HUES6 (cell line): ENCODE measurements around the gene ESR1.
"Not testable (repeated sequence)": the region's sequence is repeated elsewhere in the genome, so short reads cannot be mapped to it uniquely, and the experiment has no call there.

Experiments used
- H3K27ac ChIP-seq: 2 replicates; pipeline ENCODE4 v1.7.0; 2013; ENCODE audit warnings: low read depth, mild to moderate bottlenecking, low read length, inconsistent platforms
- H3K27me3 ChIP-seq: 2 replicates; pipeline ENCODE4 v1.6.1; 2013; ENCODE audit warnings: low read length; ENCODE audit not compliant: control insufficient read depth, insufficient read depth
- H3K36me3 ChIP-seq: 2 replicates; pipeline ENCODE4 v1.6.1; 2013; ENCODE audit warnings: low read length; ENCODE audit not compliant: control insufficient read depth, insufficient read depth
- H3K4me1 ChIP-seq: 2 replicates; pipeline ENCODE4 v1.6.1; 2013; ENCODE audit warnings: low read length; ENCODE audit not compliant: control insufficient read depth, insufficient read depth
- H3K4me3 ChIP-seq: 2 replicates; pipeline ENCODE4 v1.5.1; 2013; ENCODE audit warnings: low read depth, low read length
- H3K9ac ChIP-seq: one replicate; pipeline ENCODE4 v1.6.1; 2013; ENCODE audit warnings: mild to moderate bottlenecking, low read length
- H3K9me3 ChIP-seq: 2 replicates; pipeline ENCODE4 v1.6.1; 2013; ENCODE audit warnings: low read depth, low read length; ENCODE audit not compliant: control insufficient read depth, insufficient read depth

Gene ESR1

GRCh38 chr6:152023613-152024012, 216.1 kb downstream of the ESR1 start:
- H3K9ac ChIP-seq = no peak overlapping the region
- no peaks in the 10 kb centered on the region for H3K4me1 ChIP-seq
- no peak overlapping the region for H3K27ac ChIP-seq
- H3K27me3 ChIP-seq = no peaks in the 10 kb centered on the region
- H3K36me3 ChIP-seq = no peaks in the 10 kb centered on the region
- 0 out of 2 replicates have a peak, but pooled peaks cover 7% of the 10 kb centered on the region for H3K9me3 ChIP-seq
- H3K4me3 ChIP-seq = no peak overlapping the region

GRCh38 chr6:152026291-152026690, 218.8 kb downstream of the ESR1 start:
- Histone ChIP-seq H3K9me3 (0 out of 2 replicates have a peak, but pooled peaks cover 5% of the 10 kb centered on the region), H3K9ac (no peak overlapping the region), H3K27ac (no peak overlapping the region), H3K4me1 (no peaks in the 10 kb centered on the region), H3K27me3 (no peaks in the 10 kb centered on the region), H3K36me3 (no peaks in the 10 kb centered on the region), H3K4me3 (no peak overlapping the region)

GRCh38 chr6:152026744-152027143, 219.3 kb downstream of the ESR1 start:
- not testable (repeated sequence) for H3K9me3 ChIP-seq, H3K4me1 ChIP-seq, H3K27me3 ChIP-seq, H3K36me3 ChIP-seq, H3K9ac ChIP-seq, H3K4me3 ChIP-seq, H3K27ac ChIP-seq

GRCh38 chr6:152033765-152034164, 226.3 kb downstream of the ESR1 start:
- not testable (repeated sequence) for H3K27ac ChIP-seq, H3K36me3 ChIP-seq

GRCh38 chr6:152034631-152035030, 227.1 kb downstream of the ESR1 start:
- Histone ChIP-seq H3K9me3 (no peaks in the 10 kb centered on the region), H3K9ac (no peak overlapping the region), H3K27ac (no peak overlapping the region), H3K4me1 (no peaks in the 10 kb centered on the region), H3K27me3 (no peaks in the 10 kb centered on the region), H3K36me3 (no peaks in the 10 kb centered on the region), H3K4me3 (no peak overlapping the region)

More at GRCh38 chr6:152033765-152034164, 226.3 kb downstream of the ESR1 start:
- H3K4me3 ChIP-seq, H3K27me3 ChIP-seq, H3K4me1 ChIP-seq, H3K9me3 ChIP-seq, H3K9ac ChIP-seq: not testable (repeated sequence)

GRCh38 chr6:152046118-152046517, 238.6 kb downstream of the ESR1 start:
- Histone ChIP-seq H3K36me3 (no peaks in the 10 kb centered on the region), H3K4me3 (no peak overlapping the region), H3K27ac (no peak overlapping the region), H3K9ac (no peak overlapping the region), H3K4me1 (no peaks in the 10 kb centered on the region), H3K9me3 (no peaks in the 10 kb centered on the region), H3K27me3 (no peaks in the 10 kb centered on the region)

GRCh38 chr6:152048921-152049320, 241.4 kb downstream of the ESR1 start:
- Histone ChIP-seq H3K9me3 (no peaks in the 10 kb centered on the region), H3K4me1 (no peaks in the 10 kb centered on the region), H3K27me3 (no peaks in the 10 kb centered on the region), H3K9ac (no peak overlapping the region), H3K36me3 (no peaks in the 10 kb centered on the region), H3K27ac (no peak overlapping the region), H3K4me3 (no peak overlapping the region)

- Histone ChIP-seq H3K9ac (no peak overlapping the region), H3K36me3 (no peaks in the 10 kb centered on the region), H3K4me3 (no peak overlapping the region), H3K4me1 (no peaks in the 10 kb centered on the region), H3K27ac (no peak overlapping the region), H3K27me3 (no peaks in the 10 kb centered on the region), H3K9me3 (no peaks in the 10 kb centered on the region)
Measured at GRCh38 chr6:152049502-152049901, 242.0 kb downstream of the ESR1 start.

- no peak overlapping the region for H3K4me3 ChIP-seq
- no peak overlapping the region for H3K9ac ChIP-seq
- H3K4me1 ChIP-seq = no peaks in the 10 kb centered on the region
- H3K36me3 ChIP-seq = no peaks in the 10 kb centered on the region
- no peak overlapping the region for H3K27ac ChIP-seq
- H3K27me3 ChIP-seq = no peaks in the 10 kb centered on the region
- H3K9me3 ChIP-seq = no peaks in the 10 kb centered on the region; the same call in 1 of the 2 replicates
Measured at GRCh38 chr6:152050451-152051195, 243.1 kb downstream of the ESR1 start.

GRCh38 chr6:152052061-152052460, 244.6 kb downstream of the ESR1 start:
- H3K27me3 ChIP-seq = no peaks in the 10 kb centered on the region
- H3K27ac ChIP-seq = no peak overlapping the region
- H3K36me3 ChIP-seq = no peaks in the 10 kb centered on the region
- H3K4me1 ChIP-seq = no peaks in the 10 kb centered on the region
- H3K4me3 ChIP-seq = no peak overlapping the region
- H3K9ac ChIP-seq = no peak overlapping the region
- H3K9me3 ChIP-seq = no peaks in the 10 kb centered on the region; the same call in 1 of the 2 replicates

GRCh38 chr6:152053332-152053731, 245.8 kb downstream of the ESR1 start:
- H3K9ac ChIP-seq = no peak overlapping the region
- no peak overlapping the region for H3K27ac ChIP-seq
- no peaks in the 10 kb centered on the region; the same call in 1 of the 2 replicates for H3K9me3 ChIP-seq
- no peaks in the 10 kb centered on the region for H3K27me3 ChIP-seq
- no peak overlapping the region for H3K4me3 ChIP-seq
- H3K4me1 ChIP-seq = no peaks in the 10 kb centered on the region
- no peaks in the 10 kb centered on the region for H3K36me3 ChIP-seq
